HepG2 (cell line): ENCODE data around the gene TRAK1. TPM values are rescaled to one million over a fixed set of nuclear protein-coding genes. Genes with fewer than 3 reads are reported as not detected.

ENCODE experiments used
- ATAD3A ChIP-seq: sonication (generic); formaldehyde crosslinking; IDR thresholded peaks from 2 replicates; pipeline ENCODE4 v1.4.0; 2020; ENCODE audit warnings: missing genetic modification reagents
- CBX5 ChIP-seq: sonication (generic); formaldehyde crosslinking; IDR thresholded peaks from 2 replicates; pipeline ENCODE4 v1.4.0; 2020; ENCODE audit warnings: missing genetic modification reagents, borderline replicate concordance
- RFX3 ChIP-seq: IDR thresholded peaks from 2 replicates; pipeline ENCODE4 v1.6.1; 2016; ENCODE audit warnings: missing biosample characterization, missing genetic modification reagents
- STAG1 ChIP-seq: sonication (generic); formaldehyde crosslinking; IDR thresholded peaks from 2 replicates; pipeline ENCODE4 v1.4.0; 2020; ENCODE audit warnings: missing genetic modification reagents
- TBX3 ChIP-seq: fragments of 450-650 bp; IDR thresholded peaks from 2 replicates; pipeline ENCODE4 v1.6.1; 2017; ENCODE audit warnings: antibody characterized with exemption, mild to moderate bottlenecking, inconsistent platforms, borderline replicate concordance
- ZNF274 ChIP-seq: sonication (generic); formaldehyde crosslinking; IDR thresholded peaks from 2 replicates; pipeline ENCODE4 v1.5.1; 2020; ENCODE audit warnings: mild to moderate bottlenecking, missing genetic modification reagents
- ZNF329 ChIP-seq: sonication (generic); formaldehyde crosslinking; IDR thresholded peaks from 2 replicates; pipeline ENCODE4 v1.9.0; 2021; ENCODE audit warnings: low read depth, mild to moderate bottlenecking, missing genetic modification reagents
- ZNF530 ChIP-seq: sonication (generic); formaldehyde crosslinking; IDR thresholded peaks from 2 replicates; pipeline ENCODE4 v1.5.0; 2020; ENCODE audit warnings: low read depth, mild to moderate bottlenecking, missing genetic modification reagents
- ZNF660 ChIP-seq: sonication (generic); formaldehyde crosslinking; IDR thresholded peaks from 2 replicates; pipeline ENCODE4 v1.5.1; 2020; ENCODE audit warnings: mild to moderate bottlenecking, low read depth, missing genetic modification reagents, borderline replicate concordance
- polyA plus RNA-seq, 8 experiments: library from polyadenylated mRNA; depleted of rRNA in 3 of 8; stranded (reverse) in 7 of 8; unstranded in 1 of 8; fragments of >200 nt; fragmentation: Illumina TruSeq in 4 of 8; extraction: Trizol in 4 of 8; gene quantifications; 2 replicates each; pipeline versions ENCODE4 v1.2.1 to v1.2.3, GENCODE V29; 2011 to 2016; ENCODE audit warnings: low read depth in 4 of 8, missing spikeins in 1 of 8, mixed read lengths in 1 of 8; ENCODE audit not compliant: insufficient read depth in 1 of 8
- total RNA-seq, 5 experiments: library from RNA; depleted of rRNA; stranded (reverse); fragments of >200 nt; fragmentation: Illumina TruSeq; extraction: Trizol; gene quantifications; 2 replicates each; pipeline ENCODE4 v1.2.3, GENCODE V29; 2016; ENCODE audit warnings: low read depth in 1 of 5
- TF ChIP-seq, protein P1 (sequence below): sonication (generic); formaldehyde crosslinking; IDR thresholded peaks from 2 replicates; pipeline ENCODE4 v1.4.0; 2020; ENCODE audit warnings: missing genetic modification reagents, low read depth, mild to moderate bottlenecking, borderline replicate concordance
- TF ChIP-seq, protein P2 (sequence below): IDR thresholded peaks from 2 replicates; pipeline ENCODE4 v1.6.1; 2016; ENCODE audit warnings: missing compliant biosample characterization, missing genetic modification reagents, borderline replicate concordance
- TF ChIP-seq, protein P3 (sequence below): sonication (generic); formaldehyde crosslinking; IDR thresholded peaks from 2 replicates; pipeline ENCODE4 v1.4.0; 2020; ENCODE audit warnings: missing genetic modification reagents, borderline replicate concordance
- TF ChIP-seq, protein P4 (sequence below): sonication (generic); formaldehyde crosslinking; IDR thresholded peaks from 2 replicates; pipeline ENCODE4 v1.4.0; 2020; ENCODE audit warnings: missing genetic modification reagents
- TF ChIP-seq, protein P5 (sequence below): sonication (generic); formaldehyde crosslinking; IDR thresholded peaks from 2 replicates; pipeline ENCODE4 v1.4.0; 2020; ENCODE audit warnings: missing genetic modification reagents
- TF ChIP-seq, protein P6 (sequence below): sonication (generic); formaldehyde crosslinking; IDR thresholded peaks from 2 replicates; pipeline ENCODE4 v1.4.0; 2020; ENCODE audit warnings: missing genetic modification reagents

Gene TRAK1
- total and polyA plus RNA-seq, 2 of the 13 experiments (the other 11 are each of a cell fraction or from before 2014, with no cell fraction given): 20.5 to 46.6 TPM

DNA sequence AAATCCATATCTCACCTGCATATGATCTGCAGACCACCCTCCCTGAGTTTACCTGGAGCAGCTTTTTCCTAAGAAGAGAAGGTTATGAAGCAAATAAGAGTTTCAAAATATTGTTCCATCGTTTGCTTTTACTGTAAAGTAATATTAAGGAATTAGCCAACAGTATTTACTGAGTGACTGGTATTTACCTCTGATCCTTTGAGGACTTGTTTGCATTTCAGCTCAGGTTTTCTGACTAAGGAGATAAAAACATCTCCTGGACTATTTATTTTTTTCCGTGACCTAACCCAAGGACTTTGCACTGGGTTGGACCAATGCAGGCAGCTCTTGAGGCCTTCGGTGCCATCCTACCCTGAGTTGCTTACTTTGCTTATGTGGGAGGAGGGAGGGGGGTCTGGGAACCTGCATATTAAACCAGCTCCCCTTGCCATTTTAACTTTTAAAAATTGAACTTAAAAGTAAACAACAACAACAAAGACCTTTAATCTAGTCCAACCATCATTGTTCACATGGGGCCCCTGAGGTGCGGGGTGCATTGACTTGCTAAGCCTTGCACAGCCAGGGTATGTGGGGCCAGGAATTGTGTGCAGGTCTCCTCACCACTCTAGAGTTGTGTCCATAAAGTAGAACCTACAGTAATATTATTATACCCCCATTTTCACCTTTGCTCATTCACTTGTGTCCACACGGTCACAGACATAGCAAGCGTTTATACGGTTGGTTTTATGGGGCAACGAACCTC is 39.3 kb downstream of the TRAK1 start (continued):
- TF ChIP-seq ZNF274 (CRISPR knock-in tag): no peak
- TF ChIP-seq TBX3: peak; percentile 93; the same call in 1 of the 2 replicates
- TF ChIP-seq, protein P1, sequence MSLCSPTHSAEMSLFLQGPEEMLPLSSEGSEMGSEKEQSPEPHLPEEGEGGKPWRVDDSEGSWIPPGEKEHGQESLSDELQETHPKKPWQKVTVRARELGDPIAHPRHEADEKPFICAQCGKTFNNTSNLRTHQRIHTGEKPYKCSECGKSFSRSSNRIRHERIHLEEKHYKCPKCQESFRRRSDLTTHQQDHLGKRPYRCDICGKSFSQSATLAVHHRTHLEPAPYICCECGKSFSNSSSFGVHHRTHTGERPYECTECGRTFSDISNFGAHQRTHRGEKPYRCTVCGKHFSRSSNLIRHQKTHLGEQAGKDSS: no peak
- no peak for TF ChIP-seq RFX3 (CRISPR knock-in tag)
- no peak for TF ChIP-seq ZNF329 (CRISPR knock-in tag)
- TF ChIP-seq STAG1 (CRISPR knock-in tag): no peak
- TF ChIP-seq, protein P2, sequence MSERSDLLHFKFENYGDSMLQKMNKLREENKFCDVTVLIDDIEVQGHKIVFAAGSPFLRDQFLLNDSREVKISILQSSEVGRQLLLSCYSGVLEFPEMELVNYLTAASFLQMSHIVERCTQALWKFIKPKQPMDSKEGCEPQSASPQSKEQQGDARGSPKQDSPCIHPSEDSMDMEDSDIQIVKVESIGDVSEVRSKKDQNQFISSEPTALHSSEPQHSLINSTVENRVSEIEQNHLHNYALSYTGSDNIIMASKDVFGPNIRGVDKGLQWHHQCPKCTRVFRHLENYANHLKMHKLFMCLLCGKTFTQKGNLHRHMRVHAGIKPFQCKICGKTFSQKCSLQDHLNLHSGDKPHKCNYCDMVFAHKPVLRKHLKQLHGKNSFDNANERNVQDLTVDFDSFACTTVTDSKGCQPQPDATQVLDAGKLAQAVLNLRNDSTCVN (CRISPR knock-in tag): no peak
- no peak for TF ChIP-seq ATAD3A
- TF ChIP-seq, protein P3, sequence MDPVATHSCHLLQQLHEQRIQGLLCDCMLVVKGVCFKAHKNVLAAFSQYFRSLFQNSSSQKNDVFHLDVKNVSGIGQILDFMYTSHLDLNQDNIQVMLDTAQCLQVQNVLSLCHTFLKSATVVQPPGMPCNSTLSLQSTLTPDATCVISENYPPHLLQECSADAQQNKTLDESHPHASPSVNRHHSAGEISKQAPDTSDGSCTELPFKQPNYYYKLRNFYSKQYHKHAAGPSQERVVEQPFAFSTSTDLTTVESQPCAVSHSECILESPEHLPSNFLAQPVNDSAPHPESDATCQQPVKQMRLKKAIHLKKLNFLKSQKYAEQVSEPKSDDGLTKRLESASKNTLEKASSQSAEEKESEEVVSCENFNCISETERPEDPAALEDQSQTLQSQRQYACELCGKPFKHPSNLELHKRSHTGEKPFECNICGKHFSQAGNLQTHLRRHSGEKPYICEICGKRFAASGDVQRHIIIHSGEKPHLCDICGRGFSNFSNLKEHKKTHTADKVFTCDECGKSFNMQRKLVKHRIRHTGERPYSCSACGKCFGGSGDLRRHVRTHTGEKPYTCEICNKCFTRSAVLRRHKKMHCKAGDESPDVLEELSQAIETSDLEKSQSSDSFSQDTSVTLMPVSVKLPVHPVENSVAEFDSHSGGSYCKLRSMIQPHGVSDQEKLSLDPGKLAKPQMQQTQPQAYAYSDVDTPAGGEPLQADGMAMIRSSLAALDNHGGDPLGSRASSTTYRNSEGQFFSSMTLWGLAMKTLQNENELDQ (CRISPR knock-in tag): no peak
- TF ChIP-seq CBX5 (CRISPR knock-in tag): no peak
- TF ChIP-seq, protein P4, sequence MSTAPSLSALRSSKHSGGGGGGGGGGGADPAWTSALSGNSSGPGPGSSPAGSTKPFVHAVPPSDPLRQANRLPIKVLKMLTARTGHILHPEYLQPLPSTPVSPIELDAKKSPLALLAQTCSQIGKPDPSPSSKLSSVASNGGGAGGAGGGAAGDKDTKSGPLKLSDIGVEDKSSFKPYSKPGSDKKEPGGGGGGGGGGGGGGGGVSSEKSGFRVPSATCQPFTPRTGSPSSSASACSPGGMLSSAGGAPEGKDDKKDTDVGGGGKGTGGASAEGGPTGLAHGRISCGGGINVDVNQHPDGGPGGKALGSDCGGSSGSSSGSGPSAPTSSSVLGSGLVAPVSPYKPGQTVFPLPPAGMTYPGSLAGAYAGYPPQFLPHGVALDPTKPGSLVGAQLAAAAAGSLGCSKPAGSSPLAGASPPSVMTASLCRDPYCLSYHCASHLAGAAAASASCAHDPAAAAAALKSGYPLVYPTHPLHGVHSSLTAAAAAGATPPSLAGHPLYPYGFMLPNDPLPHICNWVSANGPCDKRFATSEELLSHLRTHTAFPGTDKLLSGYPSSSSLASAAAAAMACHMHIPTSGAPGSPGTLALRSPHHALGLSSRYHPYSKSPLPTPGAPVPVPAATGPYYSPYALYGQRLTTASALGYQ: peak; percentile 97
- no peak for TF ChIP-seq ZNF530
- TF ChIP-seq, protein P5, sequence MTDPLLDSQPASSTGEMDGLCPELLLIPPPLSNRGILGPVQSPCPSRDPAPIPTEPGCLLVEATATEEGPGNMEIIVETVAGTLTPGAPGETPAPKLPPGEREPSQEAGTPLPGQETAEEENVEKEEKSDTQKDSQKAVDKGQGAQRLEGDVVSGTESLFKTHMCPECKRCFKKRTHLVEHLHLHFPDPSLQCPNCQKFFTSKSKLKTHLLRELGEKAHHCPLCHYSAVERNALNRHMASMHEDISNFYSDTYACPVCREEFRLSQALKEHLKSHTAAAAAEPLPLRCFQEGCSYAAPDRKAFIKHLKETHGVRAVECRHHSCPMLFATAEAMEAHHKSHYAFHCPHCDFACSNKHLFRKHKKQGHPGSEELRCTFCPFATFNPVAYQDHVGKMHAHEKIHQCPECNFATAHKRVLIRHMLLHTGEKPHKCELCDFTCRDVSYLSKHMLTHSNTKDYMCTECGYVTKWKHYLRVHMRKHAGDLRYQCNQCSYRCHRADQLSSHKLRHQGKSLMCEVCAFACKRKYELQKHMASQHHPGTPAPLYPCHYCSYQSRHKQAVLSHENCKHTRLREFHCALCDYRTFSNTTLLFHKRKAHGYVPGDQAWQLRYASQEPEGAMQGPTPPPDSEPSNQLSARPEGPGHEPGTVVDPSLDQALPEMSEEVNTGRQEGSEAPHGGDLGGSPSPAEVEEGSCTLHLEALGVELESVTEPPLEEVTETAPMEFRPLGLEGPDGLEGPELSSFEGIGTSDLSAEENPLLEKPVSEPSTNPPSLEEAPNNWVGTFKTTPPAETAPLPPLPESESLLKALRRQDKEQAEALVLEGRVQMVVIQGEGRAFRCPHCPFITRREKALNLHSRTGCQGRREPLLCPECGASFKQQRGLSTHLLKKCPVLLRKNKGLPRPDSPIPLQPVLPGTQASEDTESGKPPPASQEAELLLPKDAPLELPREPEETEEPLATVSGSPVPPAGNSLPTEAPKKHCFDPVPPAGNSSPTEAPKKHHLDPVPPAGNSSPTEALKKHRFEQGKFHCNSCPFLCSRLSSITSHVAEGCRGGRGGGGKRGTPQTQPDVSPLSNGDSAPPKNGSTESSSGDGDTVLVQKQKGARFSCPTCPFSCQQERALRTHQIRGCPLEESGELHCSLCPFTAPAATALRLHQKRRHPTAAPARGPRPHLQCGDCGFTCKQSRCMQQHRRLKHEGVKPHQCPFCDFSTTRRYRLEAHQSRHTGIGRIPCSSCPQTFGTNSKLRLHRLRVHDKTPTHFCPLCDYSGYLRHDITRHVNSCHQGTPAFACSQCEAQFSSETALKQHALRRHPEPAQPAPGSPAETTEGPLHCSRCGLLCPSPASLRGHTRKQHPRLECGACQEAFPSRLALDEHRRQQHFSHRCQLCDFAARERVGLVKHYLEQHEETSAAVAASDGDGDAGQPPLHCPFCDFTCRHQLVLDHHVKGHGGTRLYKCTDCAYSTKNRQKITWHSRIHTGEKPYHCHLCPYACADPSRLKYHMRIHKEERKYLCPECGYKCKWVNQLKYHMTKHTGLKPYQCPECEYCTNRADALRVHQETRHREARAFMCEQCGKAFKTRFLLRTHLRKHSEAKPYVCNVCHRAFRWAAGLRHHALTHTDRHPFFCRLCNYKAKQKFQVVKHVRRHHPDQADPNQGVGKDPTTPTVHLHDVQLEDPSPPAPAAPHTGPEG (CRISPR knock-in tag): no peak
- TF ChIP-seq ZNF660: no peak
- TF ChIP-seq, protein P6, sequence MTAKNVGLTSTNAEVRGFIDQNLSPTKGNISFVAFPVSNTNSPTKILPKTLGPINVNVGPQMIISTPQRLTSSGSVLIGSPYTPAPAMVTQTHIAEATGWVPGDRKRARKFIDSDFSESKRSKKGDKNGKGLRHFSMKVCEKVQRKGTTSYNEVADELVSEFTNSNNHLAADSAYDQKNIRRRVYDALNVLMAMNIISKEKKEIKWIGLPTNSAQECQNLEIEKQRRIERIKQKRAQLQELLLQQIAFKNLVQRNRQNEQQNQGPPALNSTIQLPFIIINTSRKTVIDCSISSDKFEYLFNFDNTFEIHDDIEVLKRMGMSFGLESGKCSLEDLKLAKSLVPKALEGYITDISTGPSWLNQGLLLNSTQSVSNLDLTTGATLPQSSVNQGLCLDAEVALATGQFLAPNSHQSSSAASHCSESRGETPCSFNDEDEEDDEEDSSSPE (CRISPR knock-in tag): peak; percentile 12; the same call in 1 of the 2 replicates
